ENCODE results near the gene PRUNE1. TPM values are rescaled to one million over a fixed set of nuclear protein-coding genes. Genes with fewer than 3 reads are reported as not detected.

Gene PRUNE1
- 15.0 and 17.4 TPM in 2 replicates for total RNA-seq (2014; rRNA removed; shearing (Covaris generic))

- peaks cover 3% of the 10 kb centered on the region; the same call in 1 of the 2 replicates for H3K4me1 ChIP-seq
- peak within 1 kb of the TSS; percentile 6; the same call in 1 of the 2 replicates for H3K27ac ChIP-seq
- H3K9me3 ChIP-seq (replicated peaks), result no peaks in the 10 kb centered on the region
- peak within 1 kb of the TSS; percentile 76 for H3K4me3 ChIP-seq
- DNase-seq, result peak; percentile 95
- no peaks in the 10 kb centered on the region for H3K36me3 ChIP-seq
- H3K27me3 ChIP-seq, result no peaks in the 10 kb centered on the region
These were observed at the start of gene PRUNE1 for GRCh38 chr1:151008244-151009205. Gene PRUNE1 (plus strand): TSS chr1:151008449. CDS start chr1:151008633, 184 bp downstream.

- Histone ChIP-seq H3K27ac (no peak overlapping the region), H3K9me3 (replicated peaks) (no peaks in the 10 kb centered on the region), H3K4me3 (no peak overlapping the region), H3K36me3 (peaks cover 69% of the 10 kb centered on the region), H3K4me1 (no peaks in the 10 kb centered on the region), H3K27me3 (no peaks in the 10 kb centered on the region)
- no peak for DNase-seq
These were observed 47.6 kb upstream of the PRUNE1 start for GRCh38 chr1:150960646-150961045.

- Histone ChIP-seq H3K4me3 (no peak overlapping the region), H3K4me1 (no peaks in the 10 kb centered on the region), H3K9me3 (replicated peaks) (no peaks in the 10 kb centered on the region), H3K36me3 (peaks cover 81% of the 10 kb centered on the region), H3K27ac (no peak overlapping the region), H3K27me3 (no peaks in the 10 kb centered on the region)
- DNase-seq, result no peak
These were observed 46.5 kb upstream of the PRUNE1 start for GRCh38 chr1:150961756-150962155.

GRCh38 chr1:150963321-150964163 lies 44.7 kb upstream of the PRUNE1 start:
- no peak overlapping the region for H3K27ac ChIP-seq
- DNase-seq, result no peak
- peaks cover 89% of the 10 kb centered on the region for H3K36me3 ChIP-seq
- H3K4me1 ChIP-seq, result no peaks in the 10 kb centered on the region
- no peaks in the 10 kb centered on the region for H3K9me3 ChIP-seq (replicated peaks)
- no peaks in the 10 kb centered on the region for H3K27me3 ChIP-seq
- no peak overlapping the region for H3K4me3 ChIP-seq

GRCh38 chr1:150964164-150964489 lies 44.1 kb upstream of the PRUNE1 start:
- no peaks in the 10 kb centered on the region for H3K27me3 ChIP-seq
- no peaks in the 10 kb centered on the region for H3K4me1 ChIP-seq
- H3K36me3 ChIP-seq, result peaks cover 87% of the 10 kb centered on the region
- H3K27ac ChIP-seq, result no peak overlapping the region
- H3K4me3 ChIP-seq, result no peak overlapping the region
- DNase-seq, result no peak
- H3K9me3 ChIP-seq (replicated peaks), result no peaks in the 10 kb centered on the region

GRCh38 chr1:150965605-150966004 lies 42.6 kb upstream of the PRUNE1 start:
- Histone ChIP-seq H3K36me3 (peaks cover 74% of the 10 kb centered on the region), H3K4me1 (no peaks in the 10 kb centered on the region), H3K27me3 (no peaks in the 10 kb centered on the region), H3K9me3 (replicated peaks) (no peaks in the 10 kb centered on the region), H3K27ac (no peak overlapping the region), H3K4me3 (no peak overlapping the region)
- DNase-seq, result no peak

- H3K4me1 ChIP-seq, result no peaks in the 10 kb centered on the region
- peaks cover 70% of the 10 kb centered on the region for H3K36me3 ChIP-seq
- no peak overlapping the region for H3K27ac ChIP-seq
- no peak for DNase-seq
- H3K27me3 ChIP-seq, result no peaks in the 10 kb centered on the region
- H3K4me3 ChIP-seq, result no peak overlapping the region
- H3K9me3 ChIP-seq (replicated peaks), result no peaks in the 10 kb centered on the region
These were observed 42.2 kb upstream of the PRUNE1 start for GRCh38 chr1:150966011-150966410.

GRCh38 chr1:150967936-150968335 lies 40.3 kb upstream of the PRUNE1 start:
- DNase-seq, result no peak
- H3K36me3 ChIP-seq, result peaks cover 63% of the 10 kb centered on the region
- H3K9me3 ChIP-seq (replicated peaks), result no peaks in the 10 kb centered on the region
- H3K4me1 ChIP-seq, result peaks cover 12% of the 10 kb centered on the region
- H3K27me3 ChIP-seq, result no peaks in the 10 kb centered on the region
- no peak overlapping the region for H3K4me3 ChIP-seq
- H3K27ac ChIP-seq, result no peak overlapping the region

GRCh38 chr1:150968491-150968890 lies 39.8 kb upstream of the PRUNE1 start:
- no peak for DNase-seq
- Histone ChIP-seq H3K4me1 (peaks cover 18% of the 10 kb centered on the region), H3K4me3 (no peak overlapping the region), H3K27ac (no peak overlapping the region), H3K36me3 (peaks cover 59% of the 10 kb centered on the region), H3K27me3 (no peaks in the 10 kb centered on the region), H3K9me3 (replicated peaks) (no peaks in the 10 kb centered on the region)

- Histone ChIP-seq H3K4me1 (peaks cover 18% of the 10 kb centered on the region), H3K36me3 (peaks cover 48% of the 10 kb centered on the region), H3K4me3 (no peak overlapping the region), H3K27me3 (no peaks in the 10 kb centered on the region), H3K27ac (no peak overlapping the region), H3K9me3 (replicated peaks) (no peaks in the 10 kb centered on the region)
- no peak for DNase-seq
These were observed 38.6 kb upstream of the PRUNE1 start for GRCh38 chr1:150969626-150970025.

GRCh38 chr1:150970808-150971582 lies 37.3 kb upstream of the PRUNE1 start:
- H3K4me1 ChIP-seq, result peaks cover 18% of the 10 kb centered on the region
- no peaks in the 10 kb centered on the region for H3K9me3 ChIP-seq (replicated peaks)
- no peak overlapping the region for H3K27ac ChIP-seq
- no peak overlapping the region for H3K4me3 ChIP-seq
- no peaks in the 10 kb centered on the region for H3K27me3 ChIP-seq
- no peak for DNase-seq
- H3K36me3 ChIP-seq, result peaks cover 34% of the 10 kb centered on the region

GRCh38 chr1:150971583-150972416 lies 36.4 kb upstream of the PRUNE1 start:
- Histone ChIP-seq H3K4me1 (peaks cover 18% of the 10 kb centered on the region), H3K27ac (no peak overlapping the region), H3K4me3 (no peak overlapping the region), H3K9me3 (replicated peaks) (no peaks in the 10 kb centered on the region), H3K27me3 (no peaks in the 10 kb centered on the region), H3K36me3 (peaks cover 26% of the 10 kb centered on the region)
- no peak for DNase-seq

- DNase-seq, result no peak
These were observed 35.8 kb upstream of the PRUNE1 start for GRCh38 chr1:150972417-150972940.

More at GRCh38 chr1:150972417-150972940, 35.8 kb upstream of the PRUNE1 start:
- Histone ChIP-seq H3K4me1 (peaks cover 23% of the 10 kb centered on the region), H3K36me3 (peaks cover 19% of the 10 kb centered on the region), H3K9me3 (replicated peaks) (no peaks in the 10 kb centered on the region), H3K27me3 (no peaks in the 10 kb centered on the region), H3K27ac (no peak overlapping the region), H3K4me3 (no peak overlapping the region)
